Measurements from ENCODE around the gene PRKG1. TPM values are rescaled to one million over a fixed set of nuclear protein-coding genes. Genes with fewer than 3 reads are reported as not detected.

Gene PRKG1
- total and polyA plus RNA-seq, 2 donors (not counting 1 experiment from before 2014, with no cell fraction given) = not detected

GRCh38 chr10:51767103-51767763 lies 692.9 kb downstream of the PRKG1 start:
- Histone ChIP-seq H4K20me1 (ENCODE audit: control insufficient read depth, insufficient read depth, low read length, poor library complexity, severe bottlenecking) (no peaks in the 10 kb centered on the region), H3K27ac (ENCODE audit: low read length in 2 of 2) (no peak overlapping the region), H3K36me3 (replicated peaks in 1 of 2; ENCODE audit: control extremely low read depth in 1 of 2, control insufficient read depth in 1 of 2, extremely low read depth in 1 of 2, insufficient read depth in 2 of 2, low read length in 1 of 2) (no peaks in the 10 kb centered on the region), H3K4me3 (ENCODE audit: control extremely low read depth in 1 of 5, extremely low read depth in 1 of 5, insufficient read depth in 1 of 5, low read depth in 2 of 5, low read length in 4 of 5) (no peak overlapping the region), H3K9ac (ENCODE audit: low read length) (no peak overlapping the region), H3K4me2 (replicated peaks; ENCODE audit: low read depth, low read length, poor library complexity, severe bottlenecking) (no peak overlapping the region), H3K9me3 (ENCODE audit: control extremely low read depth in 1 of 3, control insufficient read depth in 2 of 3, insufficient read depth in 1 of 3, low read length in 2 of 3) (no peaks in the 10 kb centered on the region), H2AFZ (ENCODE audit: insufficient read depth, low read depth, low read length, poor library complexity, severe bottlenecking) (no peak overlapping the region), H3K27me3 (replicated peaks in 1 of 4; ENCODE audit: control extremely low read depth in 1 of 4, control insufficient read depth in 3 of 4, insufficient read depth in 4 of 4, low read length in 3 of 4) (no peaks in the 10 kb centered on the region), H3K4me1 (ENCODE audit: control insufficient read depth in 2 of 2, insufficient read depth in 2 of 2, low read length in 2 of 2) (no peaks in the 10 kb centered on the region), H3K79me2 (ENCODE audit: control insufficient read depth, insufficient read depth, low read length) (no peaks in the 10 kb centered on the region)
- no peaks in the 10 kb centered on the region for H3K4me1 Mint-ChIP-seq
- 50% methylated on average over 1 of the region's 3 CpGs for WGBS (ENCODE audit: insufficient coverage)
- ChIA-PET POLR2A (no interaction called here), CTCF (no interaction called here)
- H3K9me3 Mint-ChIP-seq (ENCODE audit: insufficient read depth) = peaks cover 5% of the 10 kb centered on the region
- H3K4me3 Mint-ChIP-seq = no peak overlapping the region
- ATAC-seq (ENCODE audit: low read depth) (no peak), DNase-seq (no peak)
- peaks cover 6% of the 10 kb centered on the region for H3K27me3 Mint-ChIP-seq
- intact Hi-C loops (cut with micrococcal nuclease) = no loop called here
- H3K27ac Mint-ChIP-seq = no peak overlapping the region
- no peak for TF ChIP-seq EZH2 (IDR thresholded peaks at IDR 0.05; ENCODE audit: borderline replicate concordance, insufficient read depth, low read depth, low read length, poor library complexity, severe bottlenecking)

GRCh38 chr10:51768886-51769465 lies 694.7 kb downstream of the PRKG1 start:
- no CpG with 5 or more reads among the region's 4 CpGs for WGBS (ENCODE audit: insufficient coverage)
- H3K27ac ChIP-seq (ENCODE audit: low read length in 2 of 2) = no peak overlapping the region
- no peaks in the 10 kb centered on the region for H3K36me3 ChIP-seq (replicated peaks in 1 of 2; ENCODE audit: control extremely low read depth in 1 of 2, control insufficient read depth in 1 of 2, extremely low read depth in 1 of 2, insufficient read depth in 2 of 2, low read length in 1 of 2)
- no peak overlapping the region for H3K9ac ChIP-seq (ENCODE audit: low read length)
- DNase-seq (no peak), ATAC-seq (ENCODE audit: low read depth) (no peak)
- Mint-ChIP-seq H3K4me3 (no peak overlapping the region), H3K9me3 (ENCODE audit: insufficient read depth) (peaks cover 5% of the 10 kb centered on the region), H3K27me3 (peaks cover 6% of the 10 kb centered on the region), H3K27ac (no peak overlapping the region), H3K4me1 (no peaks in the 10 kb centered on the region)
- H3K9me3 ChIP-seq (ENCODE audit: control extremely low read depth in 1 of 3, control insufficient read depth in 2 of 3, insufficient read depth in 1 of 3, low read length in 2 of 3) = no peaks in the 10 kb centered on the region
- H3K4me1 ChIP-seq (ENCODE audit: control insufficient read depth in 2 of 2, insufficient read depth in 2 of 2, low read length in 2 of 2) = no peaks in the 10 kb centered on the region
- no peak overlapping the region for H2AFZ ChIP-seq (ENCODE audit: insufficient read depth, low read depth, low read length, poor library complexity, severe bottlenecking)
- CTCF ChIA-PET = no interaction called here
- TF ChIP-seq CTCF (IDR thresholded peaks at IDR 0.05) (no peak), EZH2 (IDR thresholded peaks at IDR 0.05; ENCODE audit: borderline replicate concordance, insufficient read depth, low read depth, low read length, poor library complexity, severe bottlenecking) (no peak)
- no peaks in the 10 kb centered on the region for H3K79me2 ChIP-seq (ENCODE audit: control insufficient read depth, insufficient read depth, low read length)
- no peaks in the 10 kb centered on the region for H3K27me3 ChIP-seq (replicated peaks in 1 of 4; ENCODE audit: control extremely low read depth in 1 of 4, control insufficient read depth in 3 of 4, insufficient read depth in 4 of 4, low read length in 3 of 4)
- POLR2A ChIA-PET = no interaction called here
- no peak overlapping the region for H3K4me3 ChIP-seq (ENCODE audit: control extremely low read depth in 1 of 5, extremely low read depth in 1 of 5, insufficient read depth in 1 of 5, low read depth in 2 of 5, low read length in 4 of 5)
- no peak overlapping the region for H3K4me2 ChIP-seq (replicated peaks; ENCODE audit: low read depth, low read length, poor library complexity, severe bottlenecking)
- H4K20me1 ChIP-seq (ENCODE audit: control insufficient read depth, insufficient read depth, low read length, poor library complexity, severe bottlenecking) = no peaks in the 10 kb centered on the region
- intact Hi-C loops (cut with micrococcal nuclease) = no loop called here

All from B cell (primary cell).